ENCODE data around the gene MACC1.
A peak's percentile ranks its signal among the peaks of the same experiment; 100 is the strongest.

Gene MACC1

GRCh38 chr7:20173828-20174227 lies 43.4 kb downstream of the MACC1 start:
- DNase-seq (ENCODE audit: low spot score) = no peak

GRCh38 chr7:20172736-20173334 lies 44.3 kb downstream of the MACC1 start:
- DNase-seq (ENCODE audit: low spot score) = peak; percentile 64

GRCh38 chr7:20170633-20171032 lies 46.6 kb downstream of the MACC1 start:
- DNase-seq (ENCODE audit: low spot score) = no peak

- no peak for DNase-seq (ENCODE audit: low spot score)
Observed at GRCh38 chr7:20165146-20165510, 52.1 kb downstream of the MACC1 start.

GRCh38 chr7:20164425-20165145 lies 52.6 kb downstream of the MACC1 start:
- DNase-seq (ENCODE audit: low spot score) = no peak

GRCh38 chr7:20162665-20163064 lies 54.5 kb downstream of the MACC1 start:
- no peak for DNase-seq (ENCODE audit: low spot score)

- DNase-seq (ENCODE audit: low spot score) = no peak
Observed at GRCh38 chr7:20159226-20159747, 57.9 kb downstream of the MACC1 start.

GRCh38 chr7:20158684-20159083 lies 58.5 kb downstream of the MACC1 start:
- DNase-seq (ENCODE audit: low spot score) = no peak

GRCh38 chr7:20157456-20157855 lies 59.7 kb downstream of the MACC1 start:
- peak; percentile 82 for DNase-seq (ENCODE audit: low spot score)

GRCh38 chr7:20153999-20154398 lies 63.2 kb downstream of the MACC1 start:
- DNase-seq (ENCODE audit: low spot score) = no peak

GRCh38 chr7:20153567-20153966 lies 63.6 kb downstream of the MACC1 start:
- DNase-seq (ENCODE audit: low spot score) = no peak

- DNase-seq (ENCODE audit: low spot score) = no peak
Observed at GRCh38 chr7:20152511-20152910, 64.7 kb downstream of the MACC1 start.

GRCh38 chr7:20151708-20152456 lies 65.3 kb downstream of the MACC1 start:
- DNase-seq (ENCODE audit: low spot score) = no peak

GRCh38 chr7:20146451-20146850 lies 70.7 kb downstream of the MACC1 start:
- DNase-seq (ENCODE audit: low spot score) = no peak

- DNase-seq (ENCODE audit: low spot score) = no peak
Observed at GRCh38 chr7:20144801-20145200, 72.4 kb downstream of the MACC1 start.

- DNase-seq (ENCODE audit: low spot score) = no peak
Observed at GRCh38 chr7:20141666-20142065, 75.5 kb downstream of the MACC1 start.

GRCh38 chr7:20141002-20141345 lies 76.2 kb downstream of the MACC1 start:
- no peak for DNase-seq (ENCODE audit: low spot score)

GRCh38 chr7:20140291-20141001 lies 76.7 kb downstream of the MACC1 start:
- DNase-seq (ENCODE audit: low spot score) = no peak

GRCh38 chr7:20136647-20137046 lies 80.5 kb downstream of the MACC1 start:
- no peak for DNase-seq (ENCODE audit: low spot score)

- no peak for DNase-seq (ENCODE audit: low spot score)
Observed at GRCh38 chr7:20133803-20134202, 83.4 kb downstream of the MACC1 start.

GRCh38 chr7:20132585-20132984 lies 84.6 kb downstream of the MACC1 start:
- DNase-seq (ENCODE audit: low spot score) = no peak

- no peak for DNase-seq (ENCODE audit: low spot score)
Observed at GRCh38 chr7:20131776-20132175, 85.4 kb downstream of the MACC1 start.

GRCh38 chr7:20129920-20130319 lies 87.3 kb downstream of the MACC1 start:
- DNase-seq (ENCODE audit: low spot score) = no peak
